ENCODE data around the gene RRP15.

GRCh38 chr1:218324226-218324580 lies 39.1 kb downstream of the RRP15 start:
- TF ChIP-seq CTCF (conservative IDR thresholded peaks at IDR 0.05), result no peak
- TF ChIP-seq ZFX (IDR thresholded peaks at IDR 0.05), result no peak
